ENCODE results near the gene RPL18A.

The RPL18A gene

GRCh38 chr19:17841810-17842662, 17.7 kb upstream of the RPL18A start:
- DNase-seq (ENCODE audit: low read depth in 3 of 3): peak in 2 of 3 experiments; percentile 56 to 74

GRCh38 chr19:17842663-17843291, 16.9 kb upstream of the RPL18A start:
- DNase-seq (ENCODE audit: low read depth in 3 of 3): no peak

- no peak for DNase-seq (ENCODE audit: low read depth in 3 of 3)
Measured at GRCh38 chr19:17843292-17843827, 16.4 kb upstream of the RPL18A start.

GRCh38 chr19:17843908-17844490, 15.7 kb upstream of the RPL18A start:
- no peak for DNase-seq (ENCODE audit: low read depth in 3 of 3)

- no peak for DNase-seq (ENCODE audit: low read depth in 3 of 3)
Measured at GRCh38 chr19:17846146-17846545, 13.6 kb upstream of the RPL18A start.

GRCh38 chr19:17847538-17848366, 12.0 kb upstream of the RPL18A start, which contains the start of gene JAK3:
TSS of gene JAK3 (minus strand) at chr19:17847982. CDS start at chr19:17844417, 3,565 bp downstream.
- peak; percentile 80 to 90 (median 87) for DNase-seq (ENCODE audit: low read depth in 3 of 3)

GRCh38 chr19:17848595-17849292, 11.0 kb upstream of the RPL18A start:
- DNase-seq (ENCODE audit: low read depth in 3 of 3): no peak

- no peak for DNase-seq (ENCODE audit: low read depth in 3 of 3)
Measured at GRCh38 chr19:17854061-17854460, 5.6 kb upstream of the RPL18A start.

GRCh38 chr19:17855280-17856152, 4.2 kb upstream of the RPL18A start:
- DNase-seq (ENCODE audit: low read depth in 3 of 3): peak; percentile 86 to 91 (median 87)

GRCh38 chr19:17860331-17860992, 752 bp downstream of the RPL18A start:
- DNase-seq (ENCODE audit: low read depth in 3 of 3): no peak

- DNase-seq (ENCODE audit: low read depth in 3 of 3): no peak
Measured at GRCh38 chr19:17860993-17861360, 1.3 kb downstream of the RPL18A start.

GRCh38 chr19:17861542-17862402, 2.1 kb downstream of the RPL18A start:
- no peak for DNase-seq (ENCODE audit: low read depth in 3 of 3)

- no peak for DNase-seq (ENCODE audit: low read depth in 3 of 3)
Measured at GRCh38 chr19:17862711-17863519, 3.2 kb downstream of the RPL18A start.

- no peak for DNase-seq (ENCODE audit: low read depth in 3 of 3)
Measured at GRCh38 chr19:17863520-17864182, 3.9 kb downstream of the RPL18A start.

GRCh38 chr19:17865364-17866311, 5.9 kb downstream of the RPL18A start:
- DNase-seq (ENCODE audit: low read depth in 3 of 3): no peak
